Fibroblast of skin of left biceps (primary cell): ENCODE measurements around the gene SAMM50.

Experiments used
- DNase-seq, 2 experiments: peaks; one replicate each; pipeline ENCODE4 v3.0.0-alpha.2; 2013; ENCODE audit warnings: low read depth in 2 of 2

SAMM50 gene

GRCh38 chr22:43976861-43977795 lies 21.9 kb downstream of the SAMM50 start:
- DNase-seq = no peak

GRCh38 chr22:43978558-43978957 lies 23.3 kb downstream of the SAMM50 start:
- no peak for DNase-seq

GRCh38 chr22:43980579-43980978 lies 25.3 kb downstream of the SAMM50 start:
- DNase-seq = no peak

- DNase-seq = no peak
Measured at GRCh38 chr22:43980996-43981395, 25.8 kb downstream of the SAMM50 start.

GRCh38 chr22:43983808-43984207 lies 28.6 kb downstream of the SAMM50 start:
- DNase-seq = no peak

- DNase-seq = no peak
Measured at GRCh38 chr22:43985532-43985931, 30.3 kb downstream of the SAMM50 start.

GRCh38 chr22:43988116-43988820 lies 33.0 kb downstream of the SAMM50 start:
- DNase-seq = no peak

GRCh38 chr22:43988960-43989359 lies 33.7 kb downstream of the SAMM50 start:
- no peak for DNase-seq

GRCh38 chr22:43990044-43990443 lies 34.8 kb downstream of the SAMM50 start:
- DNase-seq = no peak

- no peak for DNase-seq
Measured at GRCh38 chr22:43991316-43992020, 36.2 kb downstream of the SAMM50 start.

GRCh38 chr22:43992331-43992821 lies 37.1 kb downstream of the SAMM50 start:
- no peak for DNase-seq

- peak; percentile 9 to 10 for DNase-seq
Measured at GRCh38 chr22:43993072-43993760, 38.0 kb downstream of the SAMM50 start.

- no peak for DNase-seq
Measured at GRCh38 chr22:43994006-43994405, 38.8 kb downstream of the SAMM50 start.

- DNase-seq = no peak
Measured at GRCh38 chr22:43994416-43994815, 39.2 kb downstream of the SAMM50 start.

GRCh38 chr22:43995057-43995685 lies 39.9 kb downstream of the SAMM50 start:
- DNase-seq = no peak

- no peak for DNase-seq
Measured at GRCh38 chr22:43995798-43996169, 40.5 kb downstream of the SAMM50 start.

GRCh38 chr22:43996170-43996980 lies 41.1 kb downstream of the SAMM50 start:
- no peak for DNase-seq

GRCh38 chr22:43996981-43997265 lies 41.7 kb downstream of the SAMM50 start:
- DNase-seq = no peak

- DNase-seq = no peak
Measured at GRCh38 chr22:43998679-43999264, 43.5 kb downstream of the SAMM50 start.

GRCh38 chr22:43999378-43999777 lies 44.1 kb downstream of the SAMM50 start:
- DNase-seq = no peak
